Activated CD4-positive, alpha-beta T cell treated with anti-CD3 and anti-CD28 coated beads, Interleukin-2, Interleukin-6, amounts not matched to agents 100 ng/mL and 50 ng/mL, durations not matched to agents 16 hours and 8 hours (primary cell): ENCODE measurements around the gene PEX26.

ENCODE experiments used
- DNase-seq: peaks from one replicate; pipeline ENCODE4 v3.0.0-alpha.2; 2020

Gene PEX26

DNA sequence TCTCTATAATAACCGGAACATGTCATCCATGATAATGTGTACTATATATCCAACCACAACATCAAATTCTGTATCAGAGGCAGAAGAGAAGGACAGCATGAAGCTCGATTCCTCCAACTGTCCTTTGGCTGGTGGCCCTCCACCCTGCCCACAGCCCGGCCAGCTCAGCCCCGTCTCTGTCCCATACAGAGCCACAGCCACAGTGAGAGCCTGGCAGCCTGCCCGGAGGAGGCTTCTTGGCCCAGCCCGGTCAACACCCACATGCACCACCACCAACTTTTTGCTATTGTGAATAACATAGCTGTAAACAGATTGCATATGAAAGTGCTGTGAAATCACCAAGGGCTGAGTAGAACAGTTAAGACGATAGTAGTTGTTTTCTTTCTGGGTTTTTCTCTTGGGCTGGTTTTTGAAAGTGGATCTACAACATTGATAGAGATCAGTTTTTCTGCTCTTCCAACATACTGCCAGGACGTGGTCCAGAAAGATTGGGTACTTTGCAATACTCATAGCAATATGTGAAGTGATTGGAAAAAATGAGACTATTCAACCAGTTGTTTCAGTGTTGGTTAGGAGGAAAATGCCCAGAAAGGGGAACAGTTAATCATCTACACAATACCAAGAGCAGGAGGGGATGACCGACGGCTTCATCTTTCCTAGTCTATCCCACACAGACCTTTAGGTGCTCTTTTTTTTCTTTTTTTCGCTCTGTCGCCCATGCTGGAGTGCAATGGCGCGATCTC, 25.9 kb downstream of the PEX26 start:
- DNase-seq, result peak; percentile 17

- DNase-seq, result no peak
Observed at GRCh38 chr22:18104566-18104965, 26.8 kb downstream of the PEX26 start.

- DNase-seq, result peak; percentile 44
Observed at GRCh38 chr22:18105981-18106380, 28.2 kb downstream of the PEX26 start.

GRCh38 chr22:18106550-18107341, 29.0 kb downstream of the PEX26 start:
- DNase-seq, result peak; percentile 83

DNA sequence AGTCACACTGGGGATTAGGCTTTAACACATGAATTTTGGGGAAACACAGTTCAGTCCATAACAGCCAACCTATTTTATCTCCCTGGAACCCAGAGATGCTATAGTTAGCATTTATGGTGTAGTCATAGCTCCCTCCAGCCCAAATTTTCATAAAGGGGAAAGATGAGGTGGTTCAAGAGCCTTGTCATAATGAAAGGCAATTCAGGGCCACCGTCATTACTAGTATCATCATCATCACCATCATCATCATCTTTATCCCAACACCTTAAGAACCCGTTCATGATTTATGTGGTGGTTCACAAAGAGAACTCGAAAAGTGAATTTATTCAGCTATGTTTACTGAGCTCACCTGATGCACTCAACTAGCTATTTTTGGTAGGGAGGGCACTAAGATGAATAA, 30.4 kb downstream of the PEX26 start:
- no peak for DNase-seq

GRCh38 chr22:18109410-18110193, 31.8 kb downstream of the PEX26 start:
- DNase-seq, result no peak

GRCh38 chr22:18110194-18110953, 32.6 kb downstream of the PEX26 start, which contains the start of gene TUBA8:
Gene TUBA8 (plus strand): TSS chr22:18110809. CDS start chr22:18110866, 57 bp downstream.
- DNase-seq, result peak; percentile 19

DNA sequence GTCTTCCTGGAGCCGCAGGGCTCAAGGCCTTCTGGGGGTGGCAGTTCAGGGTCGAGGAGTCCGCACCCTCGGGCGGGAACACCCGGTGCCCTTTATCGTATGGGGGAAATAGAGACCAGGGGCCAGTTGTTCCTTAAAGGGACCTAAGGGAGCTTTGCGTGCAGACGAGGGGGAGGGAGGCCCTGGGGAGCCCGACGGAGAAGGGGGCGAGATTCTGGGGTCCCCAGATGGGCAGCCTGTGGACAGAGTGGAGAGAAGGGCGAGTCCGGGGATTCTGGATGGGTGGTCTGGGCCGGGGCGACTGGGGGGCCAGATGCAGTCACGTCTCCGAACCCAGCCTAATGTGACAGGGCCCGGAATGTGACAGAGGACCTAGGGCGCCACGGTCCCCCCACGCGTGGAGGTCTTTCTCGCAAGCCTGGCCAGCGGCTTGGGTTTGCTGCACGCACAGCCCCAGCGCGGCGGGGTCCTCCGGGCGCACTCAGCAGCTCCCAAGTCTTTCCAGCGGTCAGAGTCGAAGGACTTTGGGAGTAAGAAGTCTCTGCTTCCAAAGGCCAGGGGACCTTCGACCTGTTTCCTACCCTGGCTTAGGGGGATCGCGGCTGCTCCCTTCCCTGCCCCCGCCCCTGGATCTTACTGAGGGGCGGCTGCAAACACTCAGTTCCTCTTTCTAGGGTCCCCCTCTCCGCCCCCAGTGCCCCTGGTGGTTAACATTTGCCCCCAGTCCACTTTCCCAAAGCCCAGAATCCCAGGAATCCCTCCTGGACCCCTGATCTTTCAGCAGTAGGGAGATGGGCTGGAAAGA, 33.4 kb downstream of the PEX26 start:
- no peak for DNase-seq

GRCh38 chr22:18111759-18112330, 34.1 kb downstream of the PEX26 start:
- DNase-seq, result no peak

- no peak for DNase-seq
Observed at GRCh38 chr22:18112440-18112839, 34.6 kb downstream of the PEX26 start.

GRCh38 chr22:18113680-18114394, 36.0 kb downstream of the PEX26 start:
- DNase-seq, result no peak

DNA sequence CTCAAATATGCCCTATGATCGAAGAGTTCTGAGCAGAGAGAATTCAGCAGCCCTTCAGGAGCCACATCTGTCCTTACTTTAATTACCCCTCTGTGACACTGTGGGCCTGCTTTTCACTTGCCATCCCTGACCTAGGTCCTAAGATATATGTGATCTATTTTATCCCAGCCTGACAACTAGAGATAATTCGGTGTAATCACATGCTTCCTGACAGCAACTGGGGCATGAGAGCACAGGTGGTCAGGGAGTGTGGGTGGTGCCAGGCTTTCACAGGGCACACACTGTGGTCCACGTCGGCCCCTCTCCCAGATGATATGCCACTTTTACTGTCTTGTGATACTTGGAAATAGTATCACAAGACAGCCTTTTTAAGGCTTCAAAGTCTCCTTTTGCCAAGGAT, 36.7 kb downstream of the PEX26 start:
- no peak for DNase-seq

GRCh38 chr22:18114976-18115652, 37.3 kb downstream of the PEX26 start:
- no peak for DNase-seq

GRCh38 chr22:18115906-18116371, 38.1 kb downstream of the PEX26 start:
- no peak for DNase-seq

GRCh38 chr22:18116634-18117033, 38.8 kb downstream of the PEX26 start:
- DNase-seq, result no peak

DNA sequence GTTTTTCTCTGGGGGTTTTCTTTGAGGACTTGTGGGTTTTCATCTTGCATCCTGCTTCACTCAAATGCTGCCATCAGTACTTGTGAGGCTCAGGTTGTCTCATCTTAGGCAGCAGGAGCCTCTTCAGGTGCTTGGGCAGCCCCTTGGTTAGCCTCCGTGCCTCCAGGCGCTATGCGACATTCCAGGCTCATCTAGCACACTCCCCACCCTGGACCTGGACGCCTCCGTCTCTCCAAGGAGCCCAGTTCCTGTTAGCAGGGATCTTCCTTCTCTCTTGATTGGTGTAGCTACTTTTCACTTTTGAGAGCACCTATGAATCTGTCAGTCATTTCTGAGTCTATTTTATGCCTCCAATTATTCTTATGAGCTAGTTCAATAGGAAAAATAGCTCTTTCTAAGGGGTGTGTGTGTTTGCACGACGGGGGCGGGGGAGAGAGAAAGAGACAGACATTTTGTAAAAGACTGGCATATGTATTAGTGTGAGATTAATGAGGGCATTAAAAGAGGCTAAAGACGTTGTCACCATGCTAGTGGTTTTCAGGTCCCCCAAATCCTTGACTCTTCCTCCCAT, 40.6 kb downstream of the PEX26 start:
- DNase-seq, result no peak

DNA sequence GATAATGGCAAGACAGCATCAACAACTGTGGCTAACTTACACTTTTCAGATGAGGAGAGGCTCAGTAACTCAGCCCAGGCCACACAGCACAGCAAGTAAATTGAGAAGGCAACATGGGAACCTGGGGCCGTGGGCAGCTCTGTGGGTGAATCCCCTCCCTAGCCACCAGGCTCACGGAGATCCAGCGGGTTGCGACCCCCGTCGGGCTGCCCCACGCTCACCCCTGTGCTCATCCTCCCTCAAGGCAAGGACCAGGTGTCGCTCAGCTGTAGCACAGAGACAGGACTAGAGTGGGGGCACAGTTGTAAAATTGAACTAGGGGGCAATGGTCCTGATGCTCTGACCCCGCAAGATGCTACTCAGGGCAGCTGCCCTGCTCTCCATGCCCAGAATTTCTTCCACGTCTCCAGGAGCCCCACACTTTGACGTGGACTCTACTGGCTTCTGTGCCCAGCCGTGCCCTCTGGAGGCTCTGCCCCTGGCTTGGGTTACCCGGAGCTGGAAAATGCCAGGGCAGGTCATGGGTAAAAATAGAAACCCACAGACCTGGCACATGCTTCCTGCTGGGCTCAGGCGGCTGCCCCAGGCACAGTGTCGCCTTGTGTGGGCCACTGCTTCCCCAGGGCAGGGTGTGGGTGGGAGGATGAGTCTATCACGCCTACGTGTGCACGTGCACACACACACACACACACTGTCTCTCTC, 41.8 kb downstream of the PEX26 start:
- DNase-seq, result no peak

- DNase-seq, result no peak
Observed at GRCh38 chr22:18120857-18121256, 43.1 kb downstream of the PEX26 start.

GRCh38 chr22:18121506-18121905, 43.7 kb downstream of the PEX26 start:
- no peak for DNase-seq
